Lower lobe of right lung (tissue), 2 donors: ENCODE data around the gene NR6A1. TPM values are rescaled to one million over a fixed set of nuclear protein-coding genes. Genes with fewer than 3 reads are reported as not detected.

Experiments used
- ATAC-seq, 2 donors: fragments of 200-7000 bp; cut with Tn5 transposase; one replicate each; pipeline ENCODE4 v1.9.1; 2020 to 2022; ENCODE audit warnings: mild to moderate bottlenecking in 2 of 2, moderate library complexity in 2 of 2
- DNase-seq: peaks from one replicate; pipeline ENCODE4 v3.0.0-alpha.2; 2020
- H3K27ac ChIP-seq: fragments of 200-600 bp; one replicate; pipeline ENCODE4 v1.8.0; 2022
- H3K27me3 ChIP-seq: fragments of 200-600 bp; one replicate; pipeline ENCODE4 v1.8.0; 2022; ENCODE audit warnings: low read depth
- H3K36me3 ChIP-seq: fragments of 200-600 bp; one replicate; pipeline ENCODE4 v1.8.0; 2022; ENCODE audit warnings: mild to moderate bottlenecking
- H3K4me1 ChIP-seq: fragments of 200-600 bp; one replicate; pipeline ENCODE4 v1.8.0; 2022
- H3K4me3 ChIP-seq: fragments of 200-600 bp; one replicate; pipeline ENCODE4 v1.8.0; 2022; ENCODE audit warnings: mild to moderate bottlenecking
- H3K9me3 ChIP-seq: fragments of 200-600 bp; one replicate; pipeline ENCODE4 v1.8.0; 2022
- CTCF ChIP-seq: fragments of 200-600 bp; IDR thresholded peaks from one replicate; pipeline ENCODE4 v1.8.0; 2022; ENCODE audit warnings: antibody characterized with exemption, mild to moderate bottlenecking
- intact Hi-C: fragments of 100-400 bp; cut with DNase I; formaldehyde crosslinking; loops from one replicate; pipeline ENCODE4 v1.11.0; 2022
- total RNA-seq: library from RNA; stranded (reverse); fragmentation: NEBNext Ultra II Directional; extraction: Animal tissue kit (Norgen Biotek cat#: 25700); gene quantifications from one replicate; pipeline ENCODE4 v1.2.1, GENCODE V29; 2021
- donor health status: DM: no; HTN: yes; CAD: no; lungs with severe emphysema.

NR6A1 gene
- total RNA-seq, 1 donor from 2014 or later: 4.5 TPM

DNA sequence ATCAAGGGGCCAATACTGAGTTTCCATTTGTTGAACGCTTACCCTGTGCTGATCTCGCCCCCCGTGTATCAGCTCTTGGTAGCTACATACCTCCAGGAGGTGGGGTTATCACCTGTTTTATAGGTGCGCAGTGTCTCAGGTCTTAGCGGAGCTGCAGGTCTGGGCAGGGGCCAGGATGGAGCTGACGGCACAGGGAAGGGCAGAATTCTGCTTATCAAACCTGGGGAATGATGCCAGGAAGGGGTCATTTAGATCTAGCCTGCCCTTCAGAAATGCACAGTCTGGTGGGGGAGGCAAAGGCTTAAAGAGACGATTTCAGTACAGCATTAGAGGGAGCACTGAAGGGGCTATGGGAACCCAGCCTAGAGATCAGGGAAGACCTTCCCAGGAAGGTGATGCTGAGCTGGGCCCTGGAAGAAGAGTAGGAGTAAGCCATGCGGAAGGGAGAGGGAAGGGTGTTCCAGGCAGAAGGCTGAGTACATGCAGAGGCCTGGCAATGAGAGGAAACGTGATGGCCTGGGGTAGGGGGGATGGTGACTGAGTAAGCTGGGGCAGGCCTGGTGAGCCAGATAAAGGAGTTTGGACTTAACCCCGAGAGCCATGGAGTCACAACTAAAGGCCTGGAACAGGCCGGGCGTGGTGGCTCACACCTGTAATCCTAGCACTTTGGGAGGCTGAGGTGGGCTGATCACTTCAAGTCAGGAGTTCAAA lies 37.3 kb upstream of the NR6A1 start:
- Histone ChIP-seq H3K4me3 (no peak overlapping the region), H3K27me3 (no peaks in the 10 kb centered on the region), H3K4me1 (peaks cover 12% of the 10 kb centered on the region), H3K36me3 (no peaks in the 10 kb centered on the region), H3K27ac (no peak overlapping the region), H3K9me3 (no peaks in the 10 kb centered on the region)
- no peak for ATAC-seq
- DNase-seq: no peak
- no peak for TF ChIP-seq CTCF
- intact Hi-C loops: no loop called here

DNA sequence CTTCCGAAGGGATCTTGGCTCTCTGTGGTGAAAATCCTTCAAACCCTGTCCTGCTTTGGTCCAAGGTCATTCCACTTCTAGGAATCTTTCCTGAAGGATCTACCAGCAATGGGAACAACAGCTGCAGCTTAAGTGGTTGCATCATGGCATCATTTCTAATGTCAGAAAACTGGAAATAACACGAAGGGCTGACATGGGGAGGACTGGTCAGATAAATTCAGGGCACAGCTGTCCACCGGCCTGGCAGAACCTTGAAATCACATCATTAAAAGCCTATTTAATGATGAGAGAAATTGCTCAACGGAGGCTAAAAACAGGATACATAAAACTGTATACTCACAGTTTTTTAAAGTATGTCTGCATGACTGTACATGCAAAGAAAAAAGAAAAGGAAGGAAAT lies 34.1 kb upstream of the NR6A1 start:
- intact Hi-C loops: no loop called here
- H3K27ac ChIP-seq: no peak overlapping the region
- H3K4me3 ChIP-seq: no peak overlapping the region
- H3K36me3 ChIP-seq: no peaks in the 10 kb centered on the region
- TF ChIP-seq CTCF: no peak
- H3K27me3 ChIP-seq: no peaks in the 10 kb centered on the region
- peaks cover 16% of the 10 kb centered on the region for H3K4me1 ChIP-seq
- no peaks in the 10 kb centered on the region for H3K9me3 ChIP-seq
- no peak for DNase-seq
- no peak for ATAC-seq

DNA sequence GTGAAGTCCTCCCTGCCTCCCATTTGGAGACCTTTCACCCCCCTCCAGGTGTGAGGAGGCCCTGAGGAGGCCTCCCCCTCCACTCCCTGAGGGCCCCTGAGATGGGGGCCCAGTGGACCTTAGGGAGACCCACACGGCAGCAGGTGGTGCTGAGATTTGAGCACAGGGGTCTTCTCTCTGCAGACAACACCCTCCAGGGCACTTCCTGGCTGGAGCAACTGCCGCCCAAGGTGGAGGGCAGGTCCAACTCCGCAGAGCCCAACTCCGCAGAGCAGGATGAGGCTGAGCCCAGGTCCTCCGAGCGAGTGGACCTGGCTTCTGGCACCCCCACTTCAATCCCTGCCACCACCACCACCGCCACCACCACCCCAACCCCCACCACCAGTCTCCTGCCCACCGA lies 32.8 kb upstream of the NR6A1 start:
- ATAC-seq (no peak), DNase-seq (no peak)
- TF ChIP-seq CTCF: no peak
- Histone ChIP-seq H3K27ac (no peak overlapping the region), H3K9me3 (no peaks in the 10 kb centered on the region), H3K27me3 (no peaks in the 10 kb centered on the region), H3K36me3 (no peaks in the 10 kb centered on the region), H3K4me3 (no peak overlapping the region), H3K4me1 (peaks cover 25% of the 10 kb centered on the region)
- intact Hi-C loops: no loop called here

GRCh38 chr9:124802426-124802825 lies 31.3 kb upstream of the NR6A1 start:
- H3K27ac ChIP-seq: no peak overlapping the region
- no peaks in the 10 kb centered on the region for H3K27me3 ChIP-seq
- peaks cover 25% of the 10 kb centered on the region for H3K4me1 ChIP-seq
- no peaks in the 10 kb centered on the region for H3K36me3 ChIP-seq
- no peaks in the 10 kb centered on the region for H3K9me3 ChIP-seq
- intact Hi-C loops: no loop called here
- no peak overlapping the region for H3K4me3 ChIP-seq
- no peak for TF ChIP-seq CTCF
- ATAC-seq (no peak), DNase-seq (no peak)

- Histone ChIP-seq H3K27ac (no peak overlapping the region), H3K9me3 (no peaks in the 10 kb centered on the region), H3K27me3 (no peaks in the 10 kb centered on the region), H3K4me3 (no peak overlapping the region), H3K36me3 (no peaks in the 10 kb centered on the region), H3K4me1 (peaks cover 36% of the 10 kb centered on the region)
- TF ChIP-seq CTCF: no peak
- DNase-seq (no peak), ATAC-seq (no peak)
- intact Hi-C loops: no loop called here
Observed at GRCh38 chr9:124801356-124801755, 30.2 kb upstream of the NR6A1 start.
